WTC11 (cell line): ENCODE data around the gene ABHD11.

Source experiments
- CBFB ChIP-seq: sonication (generic); formaldehyde crosslinking; IDR thresholded peaks from 2 replicates; pipeline ENCODE4 v1.8.1; 2022; ENCODE audit warnings: mild to moderate bottlenecking, low read depth, missing genetic modification reagents
- NR1H2 ChIP-seq: sonication (generic); formaldehyde crosslinking; IDR thresholded peaks from 2 replicates; pipeline ENCODE4 v1.9.0; 2021; ENCODE audit warnings: mild to moderate bottlenecking, moderate library complexity, missing genetic modification reagents
- TCF7 ChIP-seq: sonication (generic); formaldehyde crosslinking; IDR thresholded peaks from 2 replicates; pipeline ENCODE4 v1.8.0; 2022; ENCODE audit warnings: mild to moderate bottlenecking, low read depth, missing genetic modification reagents, moderate library complexity
- TEAD1 ChIP-seq: sonication (generic); formaldehyde crosslinking; IDR thresholded peaks from 2 replicates; pipeline ENCODE4 v1.8.0; 2022; ENCODE audit warnings: mild to moderate bottlenecking, missing genetic modification reagents
- TF ChIP-seq, protein P1 (sequence below): fragments of 200-600 bp; IDR thresholded peaks from 2 replicates; pipeline ENCODE4 v1.8.0; 2022; ENCODE audit warnings: antibody characterized with exemption
- TF ChIP-seq, protein P2 (sequence below): sonication (generic); formaldehyde crosslinking; IDR thresholded peaks from 2 replicates; pipeline ENCODE4 v1.8.0; 2022; ENCODE audit warnings: mild to moderate bottlenecking, missing genetic modification reagents
- TF ChIP-seq, protein P3 (sequence below): sonication (generic); formaldehyde crosslinking; IDR thresholded peaks from 2 replicates; pipeline ENCODE4 v1.8.1; 2023; ENCODE audit warnings: mild to moderate bottlenecking, missing genetic modification reagents, borderline replicate concordance

DNA sequence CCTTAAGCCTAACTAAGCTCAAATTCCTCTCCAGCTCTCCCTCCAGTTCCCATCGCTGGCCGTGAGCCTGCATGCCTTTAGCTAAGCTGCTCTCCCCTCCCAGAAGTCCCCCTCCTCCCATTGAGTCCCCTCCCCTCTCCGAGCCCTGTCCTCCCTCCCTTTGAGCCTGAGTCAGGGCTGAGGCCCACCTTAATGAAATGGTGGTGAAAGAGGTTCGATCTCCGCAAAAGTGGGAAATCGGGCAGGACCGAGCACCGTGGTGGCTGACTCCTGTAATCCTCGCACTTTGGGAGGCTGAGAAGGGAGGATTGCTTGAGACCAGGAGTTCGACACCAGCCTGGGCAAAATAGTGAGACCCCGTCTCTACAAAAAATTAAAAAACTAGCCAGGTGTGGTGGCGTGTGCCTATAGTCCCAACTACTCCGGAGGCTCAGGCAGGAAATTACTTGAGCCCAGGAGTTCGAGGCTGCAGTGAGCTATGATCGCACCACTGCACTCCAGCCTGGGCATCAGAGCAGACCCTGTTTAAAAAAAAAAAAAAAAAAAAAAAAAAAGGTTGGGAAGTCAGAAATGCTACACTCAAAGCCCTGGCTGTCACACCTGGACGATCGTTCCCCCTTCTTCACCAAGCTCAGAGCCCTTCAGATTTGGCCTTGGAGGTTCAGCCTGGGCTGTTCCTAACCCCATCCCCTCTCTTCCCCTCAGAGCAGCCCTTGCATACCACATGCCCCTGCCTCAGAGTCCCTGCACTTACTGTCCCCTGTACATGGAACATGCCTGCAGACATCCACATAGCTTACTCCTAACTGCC lies 32.5 kb upstream of the ABHD11 start:
- TF ChIP-seq, protein P1, sequence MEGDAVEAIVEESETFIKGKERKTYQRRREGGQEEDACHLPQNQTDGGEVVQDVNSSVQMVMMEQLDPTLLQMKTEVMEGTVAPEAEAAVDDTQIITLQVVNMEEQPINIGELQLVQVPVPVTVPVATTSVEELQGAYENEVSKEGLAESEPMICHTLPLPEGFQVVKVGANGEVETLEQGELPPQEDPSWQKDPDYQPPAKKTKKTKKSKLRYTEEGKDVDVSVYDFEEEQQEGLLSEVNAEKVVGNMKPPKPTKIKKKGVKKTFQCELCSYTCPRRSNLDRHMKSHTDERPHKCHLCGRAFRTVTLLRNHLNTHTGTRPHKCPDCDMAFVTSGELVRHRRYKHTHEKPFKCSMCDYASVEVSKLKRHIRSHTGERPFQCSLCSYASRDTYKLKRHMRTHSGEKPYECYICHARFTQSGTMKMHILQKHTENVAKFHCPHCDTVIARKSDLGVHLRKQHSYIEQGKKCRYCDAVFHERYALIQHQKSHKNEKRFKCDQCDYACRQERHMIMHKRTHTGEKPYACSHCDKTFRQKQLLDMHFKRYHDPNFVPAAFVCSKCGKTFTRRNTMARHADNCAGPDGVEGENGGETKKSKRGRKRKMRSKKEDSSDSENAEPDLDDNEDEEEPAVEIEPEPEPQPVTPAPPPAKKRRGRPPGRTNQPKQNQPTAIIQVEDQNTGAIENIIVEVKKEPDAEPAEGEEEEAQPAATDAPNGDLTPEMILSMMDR: no peak
- TF ChIP-seq, protein P2, sequence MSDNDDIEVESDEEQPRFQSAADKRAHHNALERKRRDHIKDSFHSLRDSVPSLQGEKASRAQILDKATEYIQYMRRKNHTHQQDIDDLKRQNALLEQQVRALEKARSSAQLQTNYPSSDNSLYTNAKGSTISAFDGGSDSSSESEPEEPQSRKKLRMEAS: no peak
- TF ChIP-seq CBFB (CRISPR knock-in tag) (no peak), TEAD1 (no peak), NR1H2 (CRISPR knock-in tag) (no peak), TCF7 (CRISPR knock-in tag) (no peak)
- TF ChIP-seq, protein P3, sequence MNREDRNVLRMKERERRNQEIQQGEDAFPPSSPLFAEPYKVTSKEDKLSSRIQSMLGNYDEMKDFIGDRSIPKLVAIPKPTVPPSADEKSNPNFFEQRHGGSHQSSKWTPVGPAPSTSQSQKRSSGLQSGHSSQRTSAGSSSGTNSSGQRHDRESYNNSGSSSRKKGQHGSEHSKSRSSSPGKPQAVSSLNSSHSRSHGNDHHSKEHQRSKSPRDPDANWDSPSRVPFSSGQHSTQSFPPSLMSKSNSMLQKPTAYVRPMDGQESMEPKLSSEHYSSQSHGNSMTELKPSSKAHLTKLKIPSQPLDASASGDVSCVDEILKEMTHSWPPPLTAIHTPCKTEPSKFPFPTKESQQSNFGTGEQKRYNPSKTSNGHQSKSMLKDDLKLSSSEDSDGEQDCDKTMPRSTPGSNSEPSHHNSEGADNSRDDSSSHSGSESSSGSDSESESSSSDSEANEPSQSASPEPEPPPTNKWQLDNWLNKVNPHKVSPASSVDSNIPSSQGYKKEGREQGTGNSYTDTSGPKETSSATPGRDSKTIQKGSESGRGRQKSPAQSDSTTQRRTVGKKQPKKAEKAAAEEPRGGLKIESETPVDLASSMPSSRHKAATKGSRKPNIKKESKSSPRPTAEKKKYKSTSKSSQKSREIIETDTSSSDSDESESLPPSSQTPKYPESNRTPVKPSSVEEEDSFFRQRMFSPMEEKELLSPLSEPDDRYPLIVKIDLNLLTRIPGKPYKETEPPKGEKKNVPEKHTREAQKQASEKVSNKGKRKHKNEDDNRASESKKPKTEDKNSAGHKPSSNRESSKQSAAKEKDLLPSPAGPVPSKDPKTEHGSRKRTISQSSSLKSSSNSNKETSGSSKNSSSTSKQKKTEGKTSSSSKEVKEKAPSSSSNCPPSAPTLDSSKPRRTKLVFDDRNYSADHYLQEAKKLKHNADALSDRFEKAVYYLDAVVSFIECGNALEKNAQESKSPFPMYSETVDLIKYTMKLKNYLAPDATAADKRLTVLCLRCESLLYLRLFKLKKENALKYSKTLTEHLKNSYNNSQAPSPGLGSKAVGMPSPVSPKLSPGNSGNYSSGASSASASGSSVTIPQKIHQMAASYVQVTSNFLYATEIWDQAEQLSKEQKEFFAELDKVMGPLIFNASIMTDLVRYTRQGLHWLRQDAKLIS (CRISPR knock-in tag): no peak
